A204.1 (cell line): ENCODE measurements around the gene ZDHHC18.
"Not testable (repeated sequence)": the region's sequence is repeated elsewhere in the genome, so short reads cannot be mapped to it uniquely, and the experiment has no call there.

Experiments
- FAIRE-seq: peaks from 2 replicates; lab custom pipeline; 2012; peaks lifted over from hg19 to GRCh38; lab: Jason Lieb, UNC

The ZDHHC18 gene

DNA sequence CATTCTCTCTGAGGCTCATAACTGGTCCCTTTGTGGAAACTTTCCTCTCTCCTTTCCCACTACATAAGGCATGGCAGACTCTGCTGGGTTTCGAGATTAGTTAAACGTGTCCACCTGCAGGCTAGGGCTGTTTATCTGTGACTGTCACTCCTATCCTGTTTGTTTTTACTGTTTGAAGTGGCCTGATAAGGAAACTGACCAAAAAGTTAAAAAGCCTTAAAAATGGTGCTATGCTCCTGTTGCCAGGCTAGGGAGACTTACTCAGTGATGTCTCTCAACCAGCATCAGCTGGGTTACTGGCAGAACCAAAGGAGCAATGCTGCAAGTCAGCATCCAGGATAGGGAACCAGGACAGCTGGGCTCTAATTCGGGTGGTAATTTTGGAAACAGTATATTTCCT is 34.9 kb upstream of the ZDHHC18 start:
- FAIRE-seq = no peak

DNA sequence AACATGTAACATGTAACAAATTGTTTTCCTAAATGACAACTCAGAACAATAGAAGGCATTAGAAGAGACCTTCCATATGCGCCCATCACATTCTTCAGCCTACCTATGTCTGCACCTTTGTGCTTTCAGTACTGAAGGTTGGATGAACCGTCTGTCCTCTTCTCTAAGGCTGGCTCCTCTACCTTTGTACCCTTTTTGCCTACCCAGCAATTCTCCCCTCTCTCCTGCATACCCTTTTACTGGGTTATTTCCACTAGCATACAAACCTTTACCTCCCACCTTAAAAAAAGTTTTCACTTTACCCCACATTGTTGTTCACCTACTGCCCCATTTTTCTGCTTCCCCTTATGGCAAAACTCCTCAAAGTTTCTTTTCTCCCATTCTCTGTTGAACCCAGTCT is 33.6 kb upstream of the ZDHHC18 start:
- FAIRE-seq = no peak

DNA sequence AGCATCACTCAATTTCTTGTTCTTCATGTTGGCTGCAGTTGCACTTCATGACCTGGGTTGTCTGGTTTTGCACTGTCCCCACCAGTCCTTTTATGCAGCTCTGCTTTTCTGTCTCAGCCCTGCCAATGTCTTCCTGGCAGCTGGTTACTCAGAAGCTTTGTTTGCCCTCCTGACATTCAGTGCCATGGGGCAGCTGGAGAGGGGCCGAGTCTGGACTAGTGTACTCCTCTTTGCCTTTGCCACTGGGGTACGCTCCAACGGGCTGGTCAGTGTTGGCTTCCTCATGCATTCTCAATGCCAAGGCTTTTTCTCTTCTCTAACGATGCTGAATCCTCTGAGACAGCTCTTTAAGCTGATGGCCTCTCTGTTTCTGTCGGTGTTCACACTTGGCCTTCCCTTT is 32.1 kb upstream of the ZDHHC18 start:
- FAIRE-seq = no peak

DNA sequence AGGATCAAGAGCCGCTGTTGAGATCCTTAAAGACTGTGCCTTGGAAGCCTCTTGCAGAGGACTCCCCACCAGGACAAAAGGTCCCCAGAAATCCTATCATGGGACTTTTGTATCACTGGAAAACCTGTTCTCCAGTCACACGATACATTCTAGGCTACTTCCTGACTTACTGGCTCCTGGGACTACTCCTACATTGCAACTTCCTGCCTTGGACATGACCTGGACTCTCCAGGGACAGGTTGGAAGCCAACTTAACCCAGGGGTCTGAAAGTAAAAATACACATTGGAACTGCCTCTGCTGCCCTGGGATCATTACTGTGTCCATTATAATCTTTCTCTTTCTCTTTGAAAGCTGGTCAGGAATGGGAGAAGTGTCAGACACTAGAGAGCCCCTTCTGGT is 28.9 kb upstream of the ZDHHC18 start:
- no peak for FAIRE-seq

DNA sequence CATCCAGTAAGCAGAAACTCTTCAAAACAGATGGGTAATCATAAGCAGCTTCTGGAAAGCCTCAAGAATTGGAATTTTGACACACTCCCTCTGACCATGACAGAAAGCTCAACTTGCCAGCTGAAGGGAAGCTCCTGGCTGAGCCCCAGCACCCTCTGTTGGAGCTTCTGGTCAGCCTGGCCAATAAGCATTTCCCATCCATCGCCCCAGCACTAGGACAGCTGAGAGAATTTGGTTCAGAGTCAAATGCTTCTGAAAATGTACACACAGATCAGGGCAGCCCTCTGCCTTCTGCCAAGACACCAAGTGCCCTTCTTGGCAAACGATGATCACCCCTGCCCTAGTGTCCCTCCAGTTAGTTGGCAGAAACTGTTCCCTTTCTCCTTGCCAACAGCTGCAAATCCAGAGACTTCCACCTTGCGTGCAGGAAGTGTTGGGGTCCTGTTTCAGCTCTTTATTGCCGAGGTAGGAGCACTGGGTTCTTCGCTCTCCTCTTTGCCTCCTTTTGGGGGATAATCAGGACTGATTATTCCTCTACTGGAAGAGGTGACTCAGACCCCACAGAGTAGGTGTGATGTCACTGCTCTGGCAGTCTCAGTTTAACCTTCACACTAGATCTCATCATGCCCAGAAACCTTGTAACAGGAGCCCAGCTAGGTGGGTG is 26.9 kb upstream of the ZDHHC18 start:
- FAIRE-seq = no peak

DNA sequence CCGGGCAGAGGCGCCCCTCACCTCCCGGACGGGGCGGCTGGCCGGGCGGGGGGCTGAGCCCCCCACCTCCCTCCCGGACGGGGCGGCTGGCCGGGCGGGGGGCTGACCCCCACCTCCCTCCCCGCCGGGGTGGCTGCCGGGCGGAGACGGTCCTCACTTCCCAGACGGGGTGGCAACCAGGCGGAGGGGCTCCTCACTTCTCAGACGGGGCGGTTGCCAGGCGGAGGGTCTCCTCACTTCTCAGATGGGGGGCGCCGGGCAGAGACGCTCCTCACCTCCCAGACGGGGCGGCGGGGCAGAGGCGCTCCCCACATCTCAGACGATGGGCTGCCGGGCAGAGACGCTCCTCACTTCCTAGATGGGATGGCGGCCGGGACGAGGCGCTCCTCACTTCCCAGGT is 22.6 kb upstream of the ZDHHC18 start:
- FAIRE-seq = not testable (repeated sequence)

DNA sequence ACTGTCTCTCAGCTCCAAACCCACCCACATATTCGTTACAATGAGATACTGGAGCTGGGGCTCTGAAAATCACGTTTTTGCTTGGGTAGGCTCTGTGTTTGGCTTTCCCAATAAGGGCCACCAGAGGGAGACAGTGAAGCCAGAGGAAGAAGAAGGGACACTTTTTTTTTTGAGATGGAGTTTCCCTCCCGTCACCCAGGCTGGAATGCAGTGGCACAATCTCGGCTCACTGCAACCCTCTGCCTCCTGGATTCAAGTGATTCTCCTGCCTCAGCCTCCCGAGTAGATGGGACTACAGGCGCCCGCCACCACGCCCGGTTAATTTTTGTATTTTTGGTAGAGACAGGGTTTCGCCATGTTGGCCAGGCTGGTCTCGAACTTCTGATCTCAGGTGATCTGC is 16.4 kb upstream of the ZDHHC18 start:
- peak; percentile 58 for FAIRE-seq

DNA sequence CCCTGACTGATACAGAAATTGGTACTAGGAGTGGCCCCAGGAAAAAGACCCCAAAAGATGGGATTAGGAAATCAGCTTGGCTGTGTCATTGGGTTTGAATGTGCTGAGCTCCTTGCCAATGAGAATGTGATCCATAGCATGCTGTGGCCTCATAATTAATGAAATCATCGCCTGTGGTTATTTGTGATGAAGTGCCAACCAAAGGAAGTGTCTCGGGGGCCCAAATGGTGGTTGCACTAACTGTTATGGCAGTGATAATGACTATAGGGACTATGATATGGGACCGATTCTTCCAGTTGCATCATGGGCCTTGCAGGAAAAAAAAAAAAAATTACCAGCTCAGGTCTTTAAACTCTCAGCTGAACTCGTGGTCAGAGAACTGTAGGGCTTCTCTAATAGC is 15.4 kb upstream of the ZDHHC18 start:
- no peak for FAIRE-seq

DNA sequence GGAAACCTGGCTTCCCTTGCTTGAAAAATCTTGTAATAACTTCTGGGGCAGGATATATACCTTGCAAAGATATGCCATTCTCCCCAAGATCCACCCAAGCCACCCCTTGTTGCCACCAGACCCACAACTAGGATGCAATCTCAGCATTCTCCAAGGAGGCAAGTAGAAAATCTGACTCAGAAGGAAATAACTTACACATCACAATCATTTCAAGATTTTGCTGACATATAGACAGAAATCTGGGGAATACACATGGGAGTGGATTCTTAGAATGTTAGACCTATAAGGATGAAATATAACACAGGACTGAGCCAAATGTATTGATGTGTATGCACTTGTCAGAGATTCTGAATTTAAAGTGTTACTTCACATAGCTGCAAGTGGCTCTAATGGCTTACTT is 14.8 kb upstream of the ZDHHC18 start:
- no peak for FAIRE-seq

DNA sequence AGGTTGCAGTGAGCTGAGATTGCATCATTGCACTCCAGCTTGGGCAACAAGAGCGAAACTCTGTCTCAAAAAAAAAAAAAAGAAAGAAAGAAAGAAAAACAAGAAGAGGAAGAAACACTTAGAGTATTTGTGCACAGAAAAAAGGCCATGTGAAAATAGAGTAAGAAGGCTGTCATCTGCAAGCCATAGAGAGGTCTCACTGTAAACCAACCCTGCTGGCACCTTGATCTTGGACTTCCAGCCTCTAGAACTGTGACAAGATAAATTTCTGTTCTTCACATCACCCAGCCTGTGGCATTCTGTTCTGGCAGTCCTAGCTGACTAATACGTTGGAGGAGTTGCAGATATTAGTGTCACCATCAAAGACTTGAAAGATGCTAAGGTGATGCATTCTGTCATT is 12.1 kb upstream of the ZDHHC18 start:
- FAIRE-seq = no peak

DNA sequence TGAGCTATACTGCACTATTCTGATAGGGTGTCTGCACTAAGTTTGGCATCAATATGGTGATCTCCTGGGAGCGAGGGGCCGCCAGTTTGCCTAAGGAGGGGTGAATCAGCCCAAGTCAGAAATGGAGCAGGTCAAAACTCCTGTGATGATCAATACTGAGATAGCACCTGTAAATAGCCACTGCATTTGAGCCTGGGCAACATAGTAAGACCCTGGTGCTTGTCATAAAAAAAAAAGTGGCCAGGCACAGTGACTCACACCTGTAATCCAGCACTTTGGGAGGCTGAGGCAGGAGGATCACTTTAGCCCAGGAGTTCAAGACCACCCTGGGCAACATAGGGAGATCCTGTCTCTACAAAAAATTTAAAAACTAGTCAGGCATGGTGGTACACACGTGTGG is 11.6 kb upstream of the ZDHHC18 start:
- FAIRE-seq = no peak

DNA sequence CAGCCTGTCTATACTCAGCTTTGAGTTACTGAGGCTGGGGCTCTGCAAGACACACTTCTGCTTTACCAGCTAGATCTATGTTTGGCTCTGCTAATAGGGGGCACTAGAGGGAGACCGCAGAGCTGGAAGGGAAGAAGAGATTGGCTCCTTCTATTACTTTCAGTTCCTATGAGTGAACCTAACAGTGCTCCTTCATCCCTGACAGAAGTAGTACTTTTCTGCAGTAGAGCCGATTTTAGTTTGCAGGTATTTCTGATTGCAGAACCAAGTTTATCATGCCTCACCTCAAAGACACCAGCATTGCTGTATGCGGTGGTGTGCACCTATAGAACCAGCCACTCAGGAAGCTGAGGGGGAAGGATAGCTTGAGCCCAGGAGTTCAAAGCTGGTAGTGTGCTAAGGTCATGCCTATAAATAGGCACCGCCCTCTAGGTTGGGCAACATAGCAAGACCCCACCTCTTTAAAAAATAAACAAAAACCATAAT is 5.7 kb upstream of the ZDHHC18 start:
- no peak for FAIRE-seq

DNA sequence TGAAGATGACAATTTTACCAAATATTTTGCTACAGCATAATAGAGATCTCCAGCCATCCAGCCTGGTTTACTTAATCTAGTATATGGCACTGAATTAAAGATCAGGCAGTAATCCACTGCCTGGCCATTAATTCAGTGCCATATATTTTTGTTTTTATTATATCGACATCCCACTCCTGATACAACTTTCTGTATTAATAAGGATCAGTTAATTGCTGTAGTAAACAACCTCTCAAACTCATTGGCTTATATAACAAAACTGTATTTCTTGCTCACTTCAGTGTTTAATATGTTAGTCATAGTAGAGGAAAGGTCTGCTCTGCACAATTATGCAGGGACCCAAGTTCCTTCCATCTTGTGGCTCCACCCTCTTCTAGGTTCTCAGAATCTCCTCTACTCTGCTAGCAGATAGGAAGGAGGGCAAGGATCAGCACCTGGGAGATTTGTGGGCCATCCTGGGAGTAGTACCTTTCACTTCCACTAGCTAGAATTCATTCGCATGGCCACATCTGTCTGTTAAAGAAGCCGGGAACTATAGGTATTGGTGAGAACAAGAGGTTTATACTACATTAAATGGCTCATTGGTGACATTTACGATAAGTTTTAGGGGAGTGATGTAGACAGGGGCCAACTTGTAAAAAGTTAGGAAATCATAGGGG is 3.6 kb upstream of the ZDHHC18 start:
- FAIRE-seq = no peak

DNA sequence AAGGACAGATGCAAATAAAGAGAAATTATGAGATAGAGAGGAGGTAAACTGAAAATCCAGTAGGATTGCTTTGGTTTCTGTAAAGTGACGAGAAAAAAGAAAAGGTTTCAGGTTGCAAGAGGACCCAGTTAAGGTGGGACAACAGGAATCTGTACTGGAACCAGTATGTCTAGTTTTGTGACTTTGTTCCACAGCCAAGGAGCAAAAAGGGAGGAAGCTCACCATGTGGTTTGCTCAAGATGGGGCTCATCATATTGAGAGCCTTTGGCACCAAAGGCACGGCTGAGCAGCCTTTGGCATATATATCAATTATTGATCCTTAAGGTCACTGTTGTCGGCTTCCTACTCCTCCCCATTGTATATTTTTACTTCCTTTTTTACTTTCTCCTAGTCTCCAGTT is 1.8 kb upstream of the ZDHHC18 start:
- no peak for FAIRE-seq

DNA sequence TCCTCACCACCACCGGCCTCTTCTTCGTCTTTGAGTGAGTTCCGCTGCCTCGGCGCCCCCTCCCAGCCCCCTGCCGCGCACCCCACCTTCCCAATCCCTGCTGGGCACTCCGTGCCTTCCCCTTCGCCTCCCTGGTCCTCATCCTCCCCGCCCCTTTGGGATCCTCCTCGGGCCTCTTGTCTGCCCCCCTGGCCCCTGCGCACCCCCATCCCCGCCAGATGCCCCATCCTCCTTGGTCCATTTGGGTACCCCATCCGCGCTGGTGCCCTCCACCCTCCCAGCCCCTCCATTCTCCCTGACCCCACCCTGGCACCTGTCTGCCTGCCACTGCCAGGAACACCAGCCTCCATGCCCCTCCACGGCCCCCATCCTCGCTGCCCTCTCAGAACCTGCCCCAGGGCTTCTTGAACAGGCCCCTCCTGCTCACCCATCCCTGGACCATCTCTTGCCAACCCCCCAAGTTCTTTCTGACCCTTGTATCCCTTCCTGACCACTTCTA is 667 bp downstream of the ZDHHC18 start:
- FAIRE-seq = no peak

DNA sequence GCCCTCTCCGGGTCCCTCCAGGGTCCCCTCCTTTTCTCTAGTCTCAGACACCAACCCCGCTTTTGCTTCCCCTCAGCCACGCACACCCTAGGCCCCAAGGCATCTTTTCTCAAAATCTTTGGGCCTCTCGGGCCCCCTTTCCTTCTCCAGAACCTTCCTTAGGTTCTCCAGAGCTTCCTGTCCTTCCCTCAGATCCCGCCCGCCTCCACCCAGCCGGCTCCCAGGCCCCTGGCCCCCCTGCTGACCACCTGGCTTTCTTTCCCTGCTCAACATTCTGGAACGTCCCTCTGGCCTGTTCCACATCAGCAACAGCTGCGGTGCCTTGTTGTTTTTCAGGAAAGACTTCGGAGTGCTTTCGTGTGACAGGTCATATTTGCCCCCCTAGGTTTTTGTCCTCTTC is 1.2 kb downstream of the ZDHHC18 start:
- FAIRE-seq = no peak

DNA sequence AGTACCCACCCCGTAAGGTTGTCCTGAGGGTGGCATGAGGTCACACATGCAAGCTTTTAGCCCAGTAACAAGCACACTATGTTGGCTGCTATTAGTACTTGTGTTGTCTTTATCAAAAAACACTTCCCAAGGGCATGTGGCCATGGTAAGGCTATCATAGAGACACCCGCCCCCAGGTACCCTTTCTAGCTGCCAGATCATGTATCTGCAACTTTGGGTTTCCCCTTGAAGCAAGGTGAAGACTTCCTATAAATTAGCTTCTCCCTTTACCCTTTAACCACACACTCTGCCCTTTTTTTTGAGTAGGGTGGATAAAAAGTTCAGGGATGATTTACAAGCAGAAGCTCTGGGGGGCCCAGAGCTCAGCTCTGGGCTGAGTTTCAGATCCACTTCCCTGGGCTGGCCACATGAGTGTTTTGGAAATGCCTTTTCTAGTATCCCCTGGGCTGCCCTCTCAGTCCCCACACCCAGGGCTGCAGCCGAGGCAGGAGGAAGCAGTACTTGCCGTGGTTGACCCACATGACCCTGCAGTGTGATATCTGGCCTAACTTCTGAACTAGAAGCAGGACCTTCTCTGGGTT is 2.0 kb downstream of the ZDHHC18 start:
- no peak for FAIRE-seq

DNA sequence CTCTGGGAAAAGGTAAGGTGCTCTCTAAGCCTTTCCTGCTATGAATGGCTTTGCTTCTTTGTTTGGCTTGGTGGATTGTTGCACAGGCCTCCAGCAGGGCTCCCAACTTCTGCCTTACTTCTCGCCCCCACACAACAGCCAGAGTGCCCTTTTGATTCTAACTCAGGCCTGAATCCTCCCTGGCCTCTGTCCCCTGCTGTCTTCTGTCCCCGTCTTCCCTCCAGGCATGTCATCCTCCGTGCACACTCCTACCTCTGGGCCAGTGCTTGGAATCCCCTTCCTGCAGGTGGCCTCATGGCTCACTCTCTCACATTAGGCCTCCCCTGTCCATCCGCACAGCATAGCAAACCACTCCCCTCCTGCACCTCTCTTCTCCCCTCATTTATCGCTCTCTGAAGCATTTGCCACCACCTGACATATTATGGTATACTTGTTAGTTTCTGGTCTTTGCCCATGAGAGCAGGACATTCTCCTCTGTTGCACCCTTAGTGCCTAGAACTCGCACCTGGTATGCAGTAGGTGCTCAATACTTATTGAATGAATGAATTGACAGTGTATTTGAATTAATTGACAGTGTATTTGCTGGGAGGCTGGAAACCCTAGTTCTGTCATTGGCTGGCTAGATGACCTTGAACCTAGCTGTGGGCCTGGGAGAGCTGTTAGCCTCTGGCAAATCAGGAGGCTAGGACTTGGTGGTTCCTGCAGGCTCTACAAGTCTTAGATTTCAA is 2.9 kb downstream of the ZDHHC18 start:
- FAIRE-seq = no peak

DNA sequence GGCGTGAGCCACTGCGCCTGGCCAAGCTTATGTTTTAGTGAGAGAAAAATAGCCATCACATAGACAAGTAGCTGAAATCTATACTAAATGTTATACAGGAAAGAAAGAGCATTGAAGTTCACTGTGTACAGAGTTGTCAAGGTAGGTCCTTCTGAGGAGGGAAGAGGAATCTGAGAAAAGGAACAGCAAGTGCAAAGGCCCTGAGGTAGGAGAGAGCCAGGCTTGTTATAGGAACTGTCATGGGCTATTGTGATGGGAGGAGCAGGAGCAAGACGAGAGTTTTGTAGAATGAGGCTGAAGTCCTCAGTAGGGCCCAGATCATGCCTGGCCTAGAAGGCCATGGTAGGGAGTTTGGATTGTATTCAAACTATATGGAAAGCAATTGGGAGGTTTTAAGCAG is 4.6 kb downstream of the ZDHHC18 start:
- FAIRE-seq = no peak

DNA sequence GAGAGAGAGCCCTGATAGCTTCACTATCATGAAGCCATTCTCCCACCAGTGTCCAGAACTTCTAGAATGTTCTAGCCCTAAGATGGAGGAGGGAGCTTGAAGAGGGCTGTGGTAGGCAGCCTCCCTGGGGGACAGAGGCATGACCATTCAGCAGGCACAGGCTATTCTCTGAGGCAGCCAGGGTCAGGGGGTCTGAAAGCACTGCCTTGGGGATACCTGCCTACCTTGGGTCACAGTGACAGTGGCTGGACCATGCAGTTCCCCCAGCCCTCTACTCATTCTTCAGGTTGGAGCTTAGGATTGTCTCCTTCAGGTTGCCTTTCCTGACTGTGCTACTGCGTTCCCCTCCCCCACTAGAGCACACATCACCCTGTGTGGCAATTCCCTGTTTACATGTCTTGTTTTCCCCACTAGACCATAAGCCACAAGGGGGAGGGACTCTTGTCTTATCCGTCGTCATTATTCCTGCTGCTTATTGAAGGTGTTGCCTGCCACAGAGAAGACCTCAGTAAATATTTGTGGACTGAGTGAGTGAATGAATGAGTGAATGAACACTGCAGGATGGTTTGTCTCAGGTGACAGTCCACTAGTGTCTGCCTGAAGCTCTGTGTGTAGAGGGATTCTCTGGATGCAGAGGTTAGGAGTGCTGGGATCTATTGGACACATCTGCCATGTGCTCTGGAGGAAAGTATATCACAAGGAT is 5.2 kb downstream of the ZDHHC18 start:
- FAIRE-seq = no peak

DNA sequence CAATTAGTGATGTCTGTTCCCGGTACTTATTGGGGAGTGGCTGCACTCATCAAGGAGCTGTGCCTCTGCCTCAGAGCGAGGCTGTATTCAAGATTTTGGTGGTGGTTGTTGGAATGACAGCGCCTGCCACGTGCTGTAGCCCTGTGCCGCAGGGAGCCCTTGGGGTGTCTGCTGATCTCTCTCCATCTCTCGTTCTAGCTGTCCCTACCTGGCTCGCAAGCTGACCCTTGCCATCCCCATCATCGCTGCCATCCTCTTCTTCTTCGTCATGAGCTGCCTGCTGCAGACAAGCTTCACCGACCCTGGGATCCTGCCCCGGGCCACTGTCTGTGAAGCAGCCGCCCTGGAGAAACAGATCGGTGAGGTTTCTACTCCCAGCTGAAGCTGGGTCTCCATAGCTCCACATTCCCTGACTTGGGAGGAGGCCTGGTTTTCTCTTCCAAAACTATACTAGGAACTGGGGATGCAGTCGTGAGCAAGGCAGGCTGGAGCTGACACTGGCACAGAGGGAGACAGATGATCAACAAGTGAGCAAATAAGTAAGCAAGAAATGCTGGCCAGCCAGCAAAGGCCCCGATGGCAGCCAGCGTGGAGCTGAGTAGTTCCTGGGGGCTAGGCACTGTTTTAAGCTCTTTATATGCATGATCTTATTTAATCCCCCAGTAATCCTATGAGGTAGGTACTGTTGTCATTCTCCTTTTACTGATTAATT is 5.9 kb downstream of the ZDHHC18 start:
- FAIRE-seq = no peak
